ENCODE results near the gene TMEM235. TPM values are rescaled to one million over a fixed set of nuclear protein-coding genes. Genes with fewer than 3 reads are reported as not detected.

The TMEM235 gene
- not detected in 5 replicates for total RNA-seq (2022; extraction: Qiagen RNA extraction)

DNA sequence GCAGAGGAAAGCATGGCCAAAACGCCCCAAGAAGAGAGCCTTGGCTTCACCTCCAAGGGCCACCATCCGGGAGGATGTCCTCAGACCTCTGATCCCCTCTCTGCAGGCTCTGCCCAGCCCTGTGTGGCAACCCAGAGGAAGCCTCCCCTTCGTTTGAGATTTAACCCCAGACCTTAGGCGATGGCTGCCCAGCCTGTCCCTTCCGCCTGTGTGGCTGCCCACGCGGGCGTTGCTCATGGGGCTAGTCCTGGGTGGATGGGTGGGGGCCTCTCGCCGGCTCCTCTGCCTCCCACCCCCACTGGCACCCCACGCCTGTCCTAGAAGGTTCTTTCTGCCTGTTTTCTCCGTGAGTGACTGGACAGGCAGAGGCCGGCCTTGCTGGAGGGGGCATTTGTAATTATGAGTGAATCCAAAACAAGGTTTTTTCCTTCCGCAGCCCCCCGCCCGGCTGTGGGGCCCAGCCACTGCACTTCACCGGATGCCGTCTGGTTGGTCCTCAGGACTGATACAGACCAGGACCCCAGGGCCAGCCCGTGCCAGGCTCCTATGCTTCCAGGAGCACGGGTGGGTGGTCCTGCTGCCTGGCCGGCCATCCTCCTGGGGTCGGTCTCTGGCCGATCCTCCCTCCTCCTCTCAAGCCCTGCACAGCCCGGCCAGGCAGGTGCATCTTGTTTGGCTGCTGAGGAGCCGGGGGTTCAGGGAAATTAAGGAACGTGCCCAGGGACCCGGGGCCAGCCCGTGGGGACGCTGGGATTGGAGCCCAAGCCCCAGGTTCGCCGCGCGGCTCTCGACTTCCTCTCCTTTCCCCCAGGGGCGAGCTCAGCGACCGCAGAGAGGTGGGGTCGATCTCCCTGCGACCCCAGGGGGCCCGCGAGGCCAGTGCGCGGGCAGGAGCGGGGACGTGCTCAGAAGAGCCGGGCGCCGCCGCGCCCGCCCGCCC, at the start of gene TMEM235:
TSS of gene TMEM235 (plus strand) at position 636 of the 940 bp plus-strand sequence. CDS start 393 bp downstream, outside the sequence.

DNA sequence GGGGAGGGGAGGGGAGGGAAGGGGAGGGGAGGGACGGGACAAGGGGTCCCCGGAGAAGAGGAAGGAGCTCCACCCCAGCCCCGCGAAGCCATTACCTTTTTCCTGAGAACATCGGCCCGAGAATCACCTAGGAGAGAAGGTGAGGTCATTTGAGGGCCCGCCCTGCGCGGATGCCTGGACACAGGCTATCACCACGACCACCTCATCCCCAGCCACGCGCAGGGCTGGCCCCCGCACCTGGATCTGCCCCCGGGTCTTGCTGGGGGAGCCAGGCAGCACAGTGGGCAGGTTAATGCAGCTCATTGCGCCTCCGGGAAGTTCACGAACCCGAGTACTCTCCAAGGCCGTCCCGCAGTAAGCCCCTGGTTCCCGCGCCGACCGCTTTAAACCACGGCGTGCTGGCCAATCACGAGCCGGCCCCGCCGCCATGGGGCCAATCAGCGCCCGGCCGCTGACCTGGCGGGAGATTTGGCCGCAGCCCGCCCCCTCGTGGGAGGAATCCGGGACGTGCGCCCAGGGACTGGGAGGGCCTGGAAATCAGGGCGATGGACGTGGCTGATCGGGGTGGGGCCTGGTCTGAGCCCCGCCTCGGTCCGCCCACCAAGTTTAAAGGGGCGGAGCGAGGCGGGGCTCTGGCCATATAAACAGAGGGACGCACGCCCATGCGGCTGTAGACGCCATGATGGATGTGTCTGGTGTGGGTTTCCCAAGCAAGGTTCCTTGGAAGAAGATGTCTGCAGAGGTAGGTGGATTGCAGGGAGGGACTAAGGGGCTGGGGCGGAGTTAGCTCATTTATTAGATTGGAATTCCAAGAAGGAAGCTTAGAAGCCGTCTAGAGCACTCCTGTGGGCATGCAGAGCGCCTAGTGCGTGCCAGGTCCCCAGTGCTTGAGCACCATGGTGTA, 44.5 kb upstream of the TMEM235 start, which contains the start of the genes AFMID and TK1:
TSS of gene AFMID (plus strand) at position 671 of the 904 bp plus-strand sequence. CDS start at position 680, 9 bp downstream.
TSS of gene TK1 (minus strand) at position 361 of the 904 bp plus-strand sequence. CDS start at position 303, 58 bp downstream.

DNA sequence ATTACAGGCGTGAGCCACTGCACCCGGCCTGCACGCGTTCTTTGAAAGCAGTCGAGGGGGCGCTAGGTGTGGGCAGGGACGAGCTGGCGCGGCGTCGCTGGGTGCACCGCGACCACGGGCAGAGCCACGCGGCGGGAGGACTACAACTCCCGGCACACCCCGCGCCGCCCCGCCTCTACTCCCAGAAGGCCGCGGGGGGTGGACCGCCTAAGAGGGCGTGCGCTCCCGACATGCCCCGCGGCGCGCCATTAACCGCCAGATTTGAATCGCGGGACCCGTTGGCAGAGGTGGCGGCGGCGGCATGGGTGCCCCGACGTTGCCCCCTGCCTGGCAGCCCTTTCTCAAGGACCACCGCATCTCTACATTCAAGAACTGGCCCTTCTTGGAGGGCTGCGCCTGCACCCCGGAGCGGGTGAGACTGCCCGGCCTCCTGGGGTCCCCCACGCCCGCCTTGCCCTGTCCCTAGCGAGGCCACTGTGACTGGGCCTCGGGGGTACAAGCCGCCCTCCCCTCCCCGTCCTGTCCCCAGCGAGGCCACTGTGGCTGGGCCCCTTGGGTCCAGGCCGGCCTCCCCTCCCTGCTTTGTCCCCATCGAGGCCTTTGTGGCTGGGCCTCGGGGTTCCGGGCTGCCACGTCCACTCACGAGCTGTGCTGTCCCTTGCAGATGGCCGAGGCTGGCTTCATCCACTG, 17.3 kb upstream of the TMEM235 start, which contains the start of gene BIRC5:
TSS of gene BIRC5 (plus strand) at position 238 of the 690 bp plus-strand sequence. CDS start at position 302, 64 bp downstream.

Other genes with a start within 250 kb of the TMEM235 start
- 6.9 to 15.2 TPM (median 14.3 TPM) in 5 replicates for gene TMC6, start 102.9 kb upstream of the TMEM235 start, total RNA-seq (2022; extraction: Qiagen RNA extraction)
- 0.16 to 0.27 TPM (median 0.26 TPM) in 5 replicates for gene TMC8, start 100.9 kb upstream of the TMEM235 start, total RNA-seq (2022; extraction: Qiagen RNA extraction)
- gene C17orf99, start 85.2 kb upstream of the TMEM235 start, total RNA-seq (2022; extraction: Qiagen RNA extraction): not detected in 5 replicates
- gene SYNGR2, start 63.0 kb upstream of the TMEM235 start, total RNA-seq (2022; extraction: Qiagen RNA extraction): 129 to 217 TPM (median 195 TPM) in 5 replicates
- 219 to 248 TPM (median 237 TPM) in 5 replicates for gene TK1, start 44.6 kb upstream of the TMEM235 start, total RNA-seq (2022; extraction: Qiagen RNA extraction)
- 36.3 to 49.5 TPM (median 38.7 TPM) in 5 replicates for gene AFMID, start 44.3 kb upstream of the TMEM235 start, total RNA-seq (2022; extraction: Qiagen RNA extraction)
- gene BIRC5, start 17.4 kb upstream of the TMEM235 start, total RNA-seq (2022; extraction: Qiagen RNA extraction): 102 to 105 TPM (median 103 TPM) in 5 replicates
- gene SOCS3, start 128.4 kb downstream of the TMEM235 start, total RNA-seq (2022; extraction: Qiagen RNA extraction): 27.6 to 43.3 TPM (median 36.9 TPM) in 5 replicates
- 19.8 to 27.1 TPM (median 25.0 TPM) in 5 replicates for gene PGS1, start 147.0 kb downstream of the TMEM235 start, total RNA-seq (2022; extraction: Qiagen RNA extraction)

Measured in A549 treated with Mapracorat at 1 μM for 4 hours (cell line).